ENCODE results near the gene KIT.
"Not testable (repeated sequence)": the region's sequence is repeated elsewhere in the genome, so short reads cannot be mapped to it uniquely, and the experiment has no call there.

KIT gene

GRCh38 chr4:54657551-54658251 lies at the start of gene KIT:
TSS of gene KIT (plus strand) at chr4:54657957. CDS start at chr4:54658015, 58 bp downstream.
- TF ChIP-seq ZNF274 (IDR thresholded peaks at IDR 0.05; ENCODE audit: low read depth, low read length), result no peak
- peak within 1 kb of the TSS; percentile 53; the same call in 1 of the 2 replicates for H3K4me3 ChIP-seq (ENCODE audit: low read length)

GRCh38 chr4:54609310-54609709 lies 48.4 kb upstream of the KIT start:
- no peak overlapping the region for H3K4me3 ChIP-seq (ENCODE audit: low read length)
- TF ChIP-seq ZNF274 (IDR thresholded peaks at IDR 0.05; ENCODE audit: low read depth, low read length), result no peak

- no peak overlapping the region for H3K4me3 ChIP-seq (ENCODE audit: low read length)
- no peak for TF ChIP-seq ZNF274 (IDR thresholded peaks at IDR 0.05; ENCODE audit: low read depth, low read length)
These were observed 43.6 kb upstream of the KIT start for GRCh38 chr4:54614149-54614548.

GRCh38 chr4:54620773-54621172 lies 37.0 kb upstream of the KIT start:
- H3K4me3 ChIP-seq (ENCODE audit: low read length), result no peak overlapping the region
- no peak for TF ChIP-seq ZNF274 (IDR thresholded peaks at IDR 0.05; ENCODE audit: low read depth, low read length)

- no peak overlapping the region for H3K4me3 ChIP-seq (ENCODE audit: low read length)
- TF ChIP-seq ZNF274 (IDR thresholded peaks at IDR 0.05; ENCODE audit: low read depth, low read length), result no peak
These were observed 32.4 kb upstream of the KIT start for GRCh38 chr4:54625391-54625790.

GRCh38 chr4:54626113-54626512 lies 31.6 kb upstream of the KIT start:
- no peak overlapping the region for H3K4me3 ChIP-seq (ENCODE audit: low read length)
- TF ChIP-seq ZNF274 (IDR thresholded peaks at IDR 0.05; ENCODE audit: low read depth, low read length), result no peak

GRCh38 chr4:54632537-54632936 lies 25.2 kb upstream of the KIT start:
- no peak overlapping the region for H3K4me3 ChIP-seq (ENCODE audit: low read length)
- TF ChIP-seq ZNF274 (IDR thresholded peaks at IDR 0.05; ENCODE audit: low read depth, low read length), result no peak

GRCh38 chr4:54633102-54633740 lies 24.5 kb upstream of the KIT start:
- H3K4me3 ChIP-seq (ENCODE audit: low read length), result not testable (repeated sequence)

- H3K4me3 ChIP-seq (ENCODE audit: low read length), result no peak overlapping the region
- no peak for TF ChIP-seq ZNF274 (IDR thresholded peaks at IDR 0.05; ENCODE audit: low read depth, low read length)
These were observed 22.4 kb upstream of the KIT start for GRCh38 chr4:54635318-54635717.

- no peak for TF ChIP-seq ZNF274 (IDR thresholded peaks at IDR 0.05; ENCODE audit: low read depth, low read length)
These were observed 20.4 kb upstream of the KIT start for GRCh38 chr4:54637325-54637724.

GRCh38 chr4:54641101-54641500 lies 16.7 kb upstream of the KIT start:
- not testable (repeated sequence) for H3K4me3 ChIP-seq (ENCODE audit: low read length)

More at GRCh38 chr4:54637325-54637724, 20.4 kb upstream of the KIT start:
- H3K4me3 ChIP-seq (ENCODE audit: low read length), result no peak overlapping the region

- TF ChIP-seq ZNF274 (IDR thresholded peaks at IDR 0.05; ENCODE audit: low read depth, low read length), result no peak
- no peak overlapping the region for H3K4me3 ChIP-seq (ENCODE audit: low read length)
These were observed 14.6 kb upstream of the KIT start for GRCh38 chr4:54643172-54643571.

GRCh38 chr4:54643958-54644751 lies 13.6 kb upstream of the KIT start:
- no peak for TF ChIP-seq ZNF274 (IDR thresholded peaks at IDR 0.05; ENCODE audit: low read depth, low read length)
- no peak overlapping the region for H3K4me3 ChIP-seq (ENCODE audit: low read length)

- no peak for TF ChIP-seq ZNF274 (IDR thresholded peaks at IDR 0.05; ENCODE audit: low read depth, low read length)
- no peak overlapping the region for H3K4me3 ChIP-seq (ENCODE audit: low read length)
These were observed 11.9 kb upstream of the KIT start for GRCh38 chr4:54645830-54646229.

- no peak for TF ChIP-seq ZNF274 (IDR thresholded peaks at IDR 0.05; ENCODE audit: low read depth, low read length)
These were observed 10.7 kb upstream of the KIT start for GRCh38 chr4:54647070-54647469.

More at GRCh38 chr4:54647070-54647469, 10.7 kb upstream of the KIT start:
- no peak overlapping the region for H3K4me3 ChIP-seq (ENCODE audit: low read length)
